GM18861 (cell line): Measurements from ENCODE around the gene CNTF.

ENCODE experiments used
- ATAC-seq: cut with Tn5 transposase; IDR thresholded peaks from one replicate; pipeline ENCODE4 v1.9.1; 2021; ENCODE audit not compliant: unreplicated experiment

CNTF gene

DNA sequence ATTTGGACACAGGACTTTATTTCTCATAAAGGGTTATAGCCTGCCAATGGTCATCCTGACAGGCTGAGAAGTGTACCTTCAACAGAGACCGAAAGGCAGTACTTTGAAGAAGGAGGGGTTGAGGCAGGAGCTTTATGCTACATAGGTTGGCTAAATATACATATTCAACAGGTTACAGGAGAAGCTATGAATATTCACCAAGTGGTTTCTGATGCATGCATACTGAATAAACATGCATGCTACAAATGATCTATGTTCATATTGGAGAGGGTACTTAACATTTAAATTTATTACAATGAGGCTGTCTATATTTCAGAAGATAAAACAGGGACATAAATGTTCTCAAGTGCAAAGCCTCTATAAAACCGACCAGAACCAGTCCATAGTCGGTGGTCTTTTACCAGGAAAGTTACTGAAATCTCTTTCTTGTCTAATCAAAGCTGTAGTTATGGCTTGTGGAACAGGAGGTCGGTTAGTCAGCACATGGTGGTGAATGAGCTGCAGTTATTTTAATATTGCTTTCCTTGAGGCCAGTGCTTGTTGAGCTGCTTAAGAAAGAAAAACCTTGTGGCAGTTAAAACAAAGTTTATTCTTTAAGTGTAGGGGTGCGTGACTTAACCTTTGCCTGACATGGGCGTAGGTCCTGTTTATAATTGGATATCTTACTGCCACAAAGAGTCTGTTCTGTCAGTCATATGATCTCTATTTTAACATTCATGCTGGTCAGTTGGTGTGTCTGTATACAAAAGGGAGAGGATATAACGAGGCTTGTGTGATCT, 19.5 kb downstream of the CNTF start:
- ATAC-seq, result no peak

DNA sequence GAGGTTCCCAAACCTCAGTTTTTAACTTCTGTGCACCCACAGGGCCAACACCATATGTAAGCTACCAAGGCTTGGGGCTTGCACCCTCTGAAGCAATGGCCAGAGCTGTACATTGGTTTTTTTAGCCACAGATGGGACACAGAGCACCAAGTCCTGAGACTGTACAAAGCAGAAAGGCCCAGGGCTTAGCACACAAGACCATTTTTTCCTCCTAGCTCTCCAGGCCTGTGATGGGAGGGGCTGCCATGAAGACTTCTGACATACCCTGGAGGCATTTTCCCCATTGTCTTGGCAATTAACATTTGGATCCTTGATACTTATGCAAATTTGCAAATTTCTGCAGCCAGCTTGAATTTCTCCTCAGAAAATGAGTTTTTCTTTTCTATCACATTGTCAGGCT, 23.4 kb downstream of the CNTF start:
- no peak for ATAC-seq

DNA sequence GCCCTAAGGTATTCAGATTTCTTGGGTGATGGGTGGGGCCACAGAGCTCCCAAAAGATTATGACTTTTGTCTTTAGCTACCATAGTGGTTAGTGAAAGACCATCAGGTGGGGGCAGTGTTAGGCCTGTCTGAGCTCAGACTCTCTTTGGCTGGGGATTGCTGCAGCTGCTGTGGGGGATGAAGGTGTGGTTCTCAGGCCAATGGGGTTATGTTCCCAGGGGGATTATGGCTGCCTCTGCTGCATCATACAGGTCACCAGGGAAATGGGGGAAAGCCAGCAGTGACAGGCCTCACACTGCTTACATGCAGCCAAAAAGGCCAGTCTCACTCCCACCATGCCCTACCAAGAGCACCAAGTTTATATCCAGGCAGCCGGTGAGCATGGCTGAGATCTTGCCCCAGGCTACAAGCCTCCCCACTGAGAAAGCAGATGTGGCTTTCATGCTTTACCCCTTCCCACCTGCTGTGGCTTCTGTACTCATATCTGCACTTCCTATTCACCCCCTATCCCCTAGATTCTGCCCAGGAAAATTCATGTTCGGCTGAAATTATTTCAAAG, 24.8 kb downstream of the CNTF start:
- ATAC-seq, result peak; percentile 87

DNA sequence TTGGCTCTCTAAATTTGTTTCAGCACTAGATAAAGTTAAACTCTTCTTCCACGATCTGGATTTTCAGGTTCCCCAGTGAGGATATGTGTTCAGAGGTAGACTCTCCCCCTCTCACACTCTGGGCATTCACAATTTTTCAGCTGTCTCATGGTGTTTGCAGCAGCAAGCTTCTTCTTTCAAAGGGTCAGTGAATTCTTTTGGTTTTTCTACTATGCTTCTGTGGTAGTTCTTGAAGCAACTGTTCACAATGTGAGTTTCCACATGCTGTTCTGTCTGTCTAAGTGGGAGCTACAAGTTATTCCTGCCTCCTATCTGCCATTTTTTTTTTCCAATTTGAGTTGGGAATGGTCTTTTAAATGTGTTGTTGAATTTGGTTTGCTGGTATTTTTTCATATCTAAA, 25.4 kb downstream of the CNTF start:
- ATAC-seq, result no peak

DNA sequence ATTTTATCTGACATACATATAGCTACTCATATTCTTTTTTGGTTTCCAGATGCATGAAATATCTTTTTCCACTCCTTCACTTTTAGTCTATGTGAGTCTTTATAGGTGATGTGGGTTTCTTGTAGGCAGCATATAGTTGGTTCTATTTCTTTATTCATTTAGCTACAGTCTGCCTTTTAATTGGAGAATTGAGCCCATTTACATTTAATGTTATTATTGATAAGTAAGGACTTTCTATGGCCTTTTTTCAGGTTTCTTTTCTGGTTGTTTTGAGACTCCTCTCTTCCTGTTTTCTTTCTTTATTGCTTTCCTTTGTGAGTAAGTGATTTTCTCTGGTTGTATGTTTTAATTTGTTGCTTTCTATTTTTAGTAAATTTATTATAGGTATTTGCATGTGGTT, 27.2 kb downstream of the CNTF start:
- no peak for ATAC-seq

DNA sequence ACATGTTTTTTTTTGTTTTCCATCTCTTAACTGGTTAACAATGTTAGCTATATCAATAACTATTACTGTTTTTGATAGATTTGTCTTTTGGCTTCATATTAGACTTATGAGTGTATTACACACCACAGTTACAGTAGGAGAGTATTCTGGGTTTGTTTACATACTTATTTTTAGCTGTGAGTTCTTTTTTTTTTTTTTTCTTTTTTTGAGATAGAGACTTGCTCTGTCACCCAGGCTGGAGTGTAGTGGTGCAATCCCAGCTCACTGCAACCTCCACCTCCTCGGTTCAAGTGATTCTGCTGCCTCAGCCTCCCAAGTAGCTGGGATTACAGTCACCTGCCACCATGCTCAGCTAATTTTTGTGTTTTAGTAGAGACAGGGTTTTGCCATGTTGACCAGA, 28.0 kb downstream of the CNTF start:
- ATAC-seq, result no peak

DNA sequence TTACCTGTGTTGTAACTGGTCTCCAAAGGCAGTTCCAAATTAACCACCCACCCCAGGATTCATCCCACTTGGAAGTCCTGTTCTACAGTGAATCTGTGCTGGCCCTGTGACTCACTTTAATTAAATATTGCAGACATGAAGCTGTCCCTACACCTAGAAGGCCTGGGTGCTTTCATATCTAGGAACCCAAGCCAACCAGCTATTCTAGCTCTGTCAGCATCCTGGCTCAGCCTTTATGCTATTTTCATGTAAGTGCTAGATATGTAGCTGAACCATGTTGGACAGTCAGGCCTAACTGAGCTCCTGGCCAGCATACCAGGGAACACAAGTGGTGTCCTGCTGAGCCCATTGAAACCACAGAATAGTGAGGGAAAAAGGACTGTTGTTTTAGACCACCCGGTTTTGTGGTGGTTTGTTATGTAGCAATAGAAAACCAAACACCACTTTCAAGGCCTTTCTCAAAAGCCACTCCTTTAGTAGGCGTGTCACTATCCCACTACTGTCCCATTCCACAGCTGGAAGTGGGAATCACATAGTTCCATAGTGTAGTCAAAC, 30.3 kb downstream of the CNTF start:
- no peak for ATAC-seq

DNA sequence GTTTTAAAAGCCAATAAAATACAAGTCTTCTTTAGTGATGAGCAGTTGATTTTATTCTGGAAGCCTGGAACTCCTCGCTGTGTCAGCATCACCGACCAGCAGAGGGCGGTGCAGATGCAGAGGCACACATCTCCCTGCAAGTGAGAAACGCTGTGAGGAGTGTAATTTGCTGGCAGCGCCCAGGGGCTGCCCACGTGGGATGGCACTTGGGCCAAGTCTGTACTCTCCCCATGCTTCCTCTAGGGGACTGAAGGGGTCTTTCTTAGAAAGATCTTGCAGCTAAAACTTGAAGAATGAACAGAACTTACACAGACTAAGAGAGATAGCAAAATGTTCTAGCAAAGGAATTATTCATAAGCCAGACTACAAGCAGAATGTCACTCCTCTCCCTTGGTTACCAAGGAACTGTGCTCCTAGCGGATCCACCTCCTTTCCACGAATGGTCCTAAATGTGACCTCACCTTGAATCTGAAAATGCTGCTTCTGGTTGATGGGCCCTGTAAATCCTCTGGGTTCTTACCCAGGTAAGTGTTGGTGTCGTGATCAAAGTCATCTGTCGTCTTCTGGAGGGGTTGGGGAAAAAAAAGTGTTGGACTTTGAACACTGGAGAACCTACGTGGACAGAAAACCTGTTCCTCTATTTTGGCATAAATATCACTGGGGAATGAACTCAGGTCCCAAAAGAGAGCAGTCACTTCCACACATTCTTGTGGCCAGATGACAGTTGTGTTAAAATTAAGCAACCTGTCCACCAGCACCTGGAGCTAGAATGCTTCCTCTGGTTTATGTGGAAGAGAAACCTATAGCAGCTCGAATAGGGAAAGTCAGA, 31.8 kb downstream of the CNTF start:
- ATAC-seq, result peak; percentile 95

DNA sequence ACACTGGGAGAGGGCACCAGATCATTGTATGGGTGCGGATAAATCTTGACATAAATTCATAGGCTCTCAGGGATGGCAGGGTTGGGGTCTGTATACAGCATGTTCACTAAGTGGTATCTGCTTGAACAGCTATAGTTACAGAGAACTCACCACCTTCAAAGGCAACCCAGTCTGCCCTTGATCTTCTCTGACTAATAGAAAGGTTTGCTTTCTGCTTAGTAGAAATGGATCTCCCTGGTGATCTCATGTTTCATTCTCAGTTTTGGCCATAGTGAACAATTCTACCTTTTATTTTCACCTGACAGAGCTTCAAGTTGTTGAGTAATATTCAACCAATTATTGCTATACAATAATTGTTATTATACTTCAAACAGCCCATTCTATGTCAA, 32.4 kb downstream of the CNTF start:
- no peak for ATAC-seq

DNA sequence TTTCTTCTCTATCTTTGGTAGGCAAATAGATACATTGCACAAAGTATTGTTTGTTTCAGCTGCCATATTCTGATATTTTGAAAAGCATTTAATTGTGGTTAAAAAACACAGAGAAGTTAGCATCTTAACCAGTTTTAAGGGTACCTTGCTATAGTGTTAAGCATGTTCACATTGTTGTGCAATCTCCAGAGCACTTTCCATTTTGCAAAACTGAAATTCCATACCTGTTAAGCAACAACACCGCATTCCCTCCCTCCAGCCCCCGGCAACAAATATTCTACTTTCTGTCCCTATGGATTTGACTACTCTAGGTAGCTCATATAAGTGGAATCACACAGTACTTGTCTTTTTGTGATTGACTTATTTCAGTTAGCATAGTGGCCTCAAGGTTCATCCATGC, 33.9 kb downstream of the CNTF start:
- ATAC-seq, result no peak

DNA sequence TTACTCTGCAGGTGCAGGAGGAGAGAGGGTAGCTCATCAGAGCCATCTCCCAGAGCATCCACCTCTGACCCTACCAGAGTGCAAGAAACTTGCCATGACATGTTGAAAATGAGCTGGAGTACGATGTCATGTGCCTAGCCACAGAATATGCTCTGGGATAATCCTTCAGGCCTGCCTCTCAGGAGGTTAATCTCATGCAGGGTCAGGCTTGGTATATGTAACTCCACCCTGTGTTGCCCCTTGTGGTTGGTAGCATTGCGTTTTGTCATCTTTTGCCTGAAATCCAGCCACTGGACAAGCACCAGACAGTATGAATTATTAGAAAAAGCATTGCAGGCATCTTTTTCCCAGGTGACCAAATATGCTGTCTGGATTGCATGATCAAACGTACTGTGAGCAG, 36.2 kb downstream of the CNTF start:
- ATAC-seq, result no peak

DNA sequence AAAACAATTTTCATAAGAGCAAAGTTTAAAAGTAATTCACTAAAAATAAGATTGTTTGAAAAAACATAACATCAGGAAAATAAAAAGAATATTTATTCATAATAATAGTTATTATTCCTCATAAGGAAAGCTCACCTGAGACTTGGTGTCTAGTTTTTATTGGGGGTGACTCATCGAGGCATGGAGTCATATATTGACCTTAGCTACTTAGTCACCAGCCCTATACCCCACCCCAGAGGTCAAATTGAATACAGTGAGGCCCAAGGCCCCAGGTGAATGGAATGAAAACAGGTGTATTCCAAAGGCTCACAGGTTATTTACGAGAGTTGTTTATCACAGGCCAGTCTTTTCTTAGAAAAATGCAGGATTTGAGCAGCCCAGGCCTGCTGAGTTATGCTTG, 36.9 kb downstream of the CNTF start:
- ATAC-seq, result no peak

DNA sequence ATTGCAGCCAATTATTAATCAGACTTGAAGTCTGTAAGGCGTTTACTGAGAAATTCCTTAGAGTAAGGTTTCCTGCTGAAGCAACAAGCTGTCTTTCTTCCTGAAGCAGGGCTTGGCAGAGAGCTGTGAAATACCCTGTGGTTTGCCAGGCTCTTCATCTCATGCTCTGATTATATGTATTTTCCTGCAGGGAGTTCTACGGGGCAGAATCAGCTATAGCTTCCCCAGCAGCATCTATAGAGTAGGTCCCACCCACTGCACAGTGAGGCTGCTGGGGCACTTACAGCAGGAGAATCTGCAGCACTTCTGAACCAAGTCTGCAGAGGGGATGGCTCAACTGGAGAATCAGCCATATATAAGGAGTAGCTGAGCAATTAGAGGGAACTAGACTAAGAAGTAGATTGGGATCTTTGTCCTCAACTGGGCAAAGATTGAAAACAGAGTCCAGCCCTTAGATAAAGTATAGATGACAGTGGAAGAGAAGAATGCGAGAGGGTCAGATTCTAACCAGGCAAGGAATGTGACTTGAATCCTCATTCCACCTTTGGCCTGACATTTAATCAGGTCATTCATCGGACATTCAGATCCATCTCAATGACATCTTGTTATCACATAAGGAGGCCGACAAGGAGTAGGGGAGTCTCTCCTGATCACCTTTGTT, 37.6 kb downstream of the CNTF start:
- ATAC-seq, result no peak

DNA sequence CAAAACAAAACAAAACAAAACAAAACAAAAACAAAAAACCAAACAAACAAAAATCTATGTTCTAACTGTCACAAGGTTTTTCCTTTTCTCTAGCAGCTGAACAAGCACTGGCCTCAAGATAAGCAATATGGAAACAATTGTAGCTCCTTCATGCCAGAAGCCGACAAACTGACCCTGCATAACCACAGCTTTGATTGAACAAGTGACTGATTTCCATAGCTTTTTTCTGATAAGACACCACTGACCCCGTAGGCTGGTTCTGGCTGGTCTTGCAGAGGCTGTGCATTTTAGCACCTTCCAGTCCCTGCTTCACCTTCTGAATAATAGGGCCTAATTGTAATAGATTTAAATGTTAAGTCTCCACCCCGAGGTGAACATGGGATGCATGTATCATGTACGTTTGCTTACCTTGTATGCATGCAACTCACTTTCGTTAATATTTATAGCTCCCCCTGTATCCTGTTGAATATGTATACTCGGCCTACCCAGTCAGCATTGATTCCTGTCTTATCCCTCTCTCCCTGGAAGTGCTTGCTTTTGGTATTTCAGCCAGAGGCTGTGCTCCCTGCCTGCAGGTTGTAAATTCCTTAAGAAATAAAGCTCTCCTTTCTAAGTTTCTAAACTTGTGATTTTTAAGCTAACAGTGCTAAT, 49.6 kb downstream of the CNTF start:
- ATAC-seq, result no peak

DNA sequence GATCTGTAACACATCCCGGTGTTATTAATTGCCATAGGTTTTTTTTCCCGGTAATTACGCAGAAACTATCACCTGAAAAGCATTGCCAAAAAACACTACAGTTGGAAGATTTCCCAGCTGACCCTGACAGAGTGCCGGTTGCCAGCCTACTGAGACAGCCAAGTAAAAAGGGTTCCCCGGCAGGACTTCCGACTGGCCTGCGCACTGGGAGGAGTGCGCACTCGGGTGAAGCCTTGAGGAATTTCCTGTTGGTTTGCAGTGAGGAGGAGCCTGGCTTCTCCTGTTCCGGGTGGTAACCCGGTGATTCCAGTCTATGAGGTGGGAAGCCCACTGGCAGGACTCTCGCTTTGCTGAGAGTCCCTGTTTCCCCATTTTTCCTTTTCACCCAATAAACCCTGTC, 52.1 kb downstream of the CNTF start:
- no peak for ATAC-seq
